Fibroblast of lung (primary cell): ENCODE data around the gene SUPT4H1.
"Not testable (repeated sequence)": the region's sequence is repeated elsewhere in the genome, so short reads cannot be mapped to it uniquely, and the experiment has no call there.

ENCODE experiments used
- CTCF ChIP-seq, 2 donors: IDR thresholded peaks in 1 of 2; conservative IDR thresholded peaks in 1 of 2; 1 replicate in 1 of 2; 2 replicates in 1 of 2; pipeline ENCODE4 v1.5.1; 2011 to 2012; ENCODE audit warnings: low read length in 2 of 2, control low read depth in 1 of 2, inconsistent platforms in 1 of 2, low read depth in 1 of 2, mild to moderate bottlenecking in 1 of 2
- EZH2 ChIP-seq: IDR thresholded peaks from 2 replicates; pipeline ENCODE4 v1.5.1; 2012; ENCODE audit warnings: low read length, control low read depth, mild to moderate bottlenecking; ENCODE audit errors: missing control alignments

- not testable (repeated sequence) for TF ChIP-seq CTCF (conservative IDR thresholded peaks at IDR 0.05 in 1 of 2, IDR thresholded peaks at IDR 0.05 in 1 of 2; ENCODE audit: low read depth in 1 of 2, low read length in 2 of 2); EZH2
These were observed 10.7 kb downstream of the SUPT4H1 start for GRCh38 chr17:58341136-58341860.
